ENCODE results near the gene RNF31.

The RNF31 gene

DNA sequence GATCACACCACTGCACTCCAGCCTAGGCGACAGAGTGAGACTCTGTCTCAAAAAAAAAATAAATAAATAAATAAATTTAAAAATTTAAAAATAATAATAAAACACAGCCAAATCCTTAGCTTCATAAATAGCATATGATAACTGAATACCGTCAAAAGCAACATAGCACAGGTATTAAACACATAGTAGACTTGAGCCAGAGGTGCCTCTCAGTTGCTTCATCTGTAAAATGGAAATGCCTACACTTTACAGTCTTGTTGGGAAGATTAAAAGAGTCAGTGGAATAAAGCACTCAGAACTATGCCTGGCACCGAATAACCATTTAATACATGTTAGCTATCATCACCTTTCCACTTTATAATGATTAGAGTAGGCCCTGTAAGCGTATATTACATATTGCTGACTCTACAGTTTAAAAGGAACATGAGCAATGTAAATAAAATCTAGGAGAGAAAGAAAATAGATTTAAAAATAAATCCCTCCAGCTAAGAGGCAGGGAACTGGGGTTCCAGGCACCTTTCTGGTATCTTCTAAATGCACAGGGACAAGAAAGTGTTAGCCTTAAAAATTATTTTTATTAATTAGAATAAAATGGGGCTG, 40.5 kb upstream of the RNF31 start:
- H3K27ac ChIP-seq: no peak overlapping the region
- no peaks in the 10 kb centered on the region for H4K20me1 ChIP-seq
- no peak overlapping the region for H3K9ac ChIP-seq
- H3K4me3 ChIP-seq: no peak overlapping the region
- H3K27me3 ChIP-seq: no peaks in the 10 kb centered on the region
- H3K9me3 ChIP-seq: peaks cover 29% of the 10 kb centered on the region
- H3K4me2 ChIP-seq: no peak overlapping the region
- peaks cover 37% of the 10 kb centered on the region for H3K36me3 ChIP-seq
- peaks cover 25% of the 10 kb centered on the region for H3K4me1 ChIP-seq
- TF ChIP-seq Cebpa-rat (IDR thresholded peaks at IDR 0.05): no peak

DNA sequence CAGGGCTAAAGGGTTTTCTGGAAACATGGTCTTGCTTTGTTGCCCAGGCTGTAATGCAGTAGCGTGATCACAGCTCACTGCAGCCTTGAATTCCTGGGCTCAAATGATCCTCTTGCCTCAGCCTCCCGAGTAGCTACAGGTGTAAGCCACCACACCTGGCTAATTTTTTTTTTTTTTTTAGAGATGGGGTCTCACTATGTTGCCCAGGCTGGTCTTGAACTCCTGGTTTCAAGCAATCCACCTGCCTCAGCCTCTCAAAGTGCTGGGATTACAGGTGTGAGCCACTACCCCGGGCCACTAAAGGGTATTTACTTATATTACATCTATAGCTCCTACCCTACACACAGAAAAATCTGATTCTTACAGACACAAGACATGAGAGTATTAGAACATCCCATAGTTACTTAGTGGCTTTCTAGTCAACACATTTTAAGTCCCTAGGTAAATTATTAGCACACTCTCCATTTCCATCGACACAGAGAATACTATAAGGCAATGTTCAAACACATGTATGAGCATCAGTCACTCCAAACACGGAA, 38.9 kb upstream of the RNF31 start:
- no peak overlapping the region for H3K27ac ChIP-seq
- H3K4me1 ChIP-seq: peaks cover 26% of the 10 kb centered on the region
- TF ChIP-seq Cebpa-rat (IDR thresholded peaks at IDR 0.05): no peak
- no peak overlapping the region for H3K9ac ChIP-seq
- peaks cover 21% of the 10 kb centered on the region for H3K36me3 ChIP-seq
- peaks cover 19% of the 10 kb centered on the region for H3K9me3 ChIP-seq
- H3K27me3 ChIP-seq: no peaks in the 10 kb centered on the region
- H3K4me2 ChIP-seq: no peak overlapping the region
- H3K4me3 ChIP-seq: no peak overlapping the region
- H4K20me1 ChIP-seq: no peaks in the 10 kb centered on the region

GRCh38 chr14:24110060-24110459, 37.2 kb upstream of the RNF31 start:
- TF ChIP-seq Cebpa-rat (IDR thresholded peaks at IDR 0.05): no peak
- peaks cover 4% of the 10 kb centered on the region; the same call in 1 of the 2 replicates for H3K36me3 ChIP-seq
- no peak overlapping the region for H3K4me3 ChIP-seq
- no peaks in the 10 kb centered on the region for H3K27me3 ChIP-seq
- peaks cover 28% of the 10 kb centered on the region for H3K4me1 ChIP-seq
- H3K9ac ChIP-seq: no peak overlapping the region
- H3K9me3 ChIP-seq: peaks cover 2% of the 10 kb centered on the region; the same call in 1 of the 2 replicates
- H3K4me2 ChIP-seq: no peak overlapping the region
- H4K20me1 ChIP-seq: no peaks in the 10 kb centered on the region
- H3K27ac ChIP-seq: no peak overlapping the region

DNA sequence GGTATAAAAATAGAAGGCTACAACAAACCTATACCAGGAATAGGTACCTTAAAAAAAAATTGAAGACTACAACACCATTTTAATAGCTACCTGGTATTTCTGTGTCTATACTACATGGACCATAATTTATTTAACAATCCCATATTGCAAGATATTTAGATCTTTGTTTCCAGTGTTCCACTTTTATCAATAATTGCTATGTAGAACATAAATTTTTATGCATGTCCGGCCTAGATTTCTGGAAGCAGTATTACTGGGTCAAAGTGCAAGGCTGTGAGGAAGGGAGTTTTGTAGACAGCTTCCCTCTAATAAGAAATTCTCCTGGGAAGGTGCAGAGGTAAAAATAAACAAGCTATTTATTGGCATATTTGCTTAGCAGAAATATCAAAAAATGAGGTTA, 36.8 kb upstream of the RNF31 start:
- TF ChIP-seq Cebpa-rat (IDR thresholded peaks at IDR 0.05): no peak
- H3K4me2 ChIP-seq: no peak overlapping the region
- no peak overlapping the region for H3K27ac ChIP-seq
- peaks cover 30% of the 10 kb centered on the region for H3K4me1 ChIP-seq
- no peak overlapping the region for H3K9ac ChIP-seq
- no peaks in the 10 kb centered on the region for H3K9me3 ChIP-seq
- no peaks in the 10 kb centered on the region for H3K27me3 ChIP-seq
- no peak overlapping the region for H3K4me3 ChIP-seq
- no peaks in the 10 kb centered on the region for H4K20me1 ChIP-seq
- H3K36me3 ChIP-seq: no peaks in the 10 kb centered on the region

DNA sequence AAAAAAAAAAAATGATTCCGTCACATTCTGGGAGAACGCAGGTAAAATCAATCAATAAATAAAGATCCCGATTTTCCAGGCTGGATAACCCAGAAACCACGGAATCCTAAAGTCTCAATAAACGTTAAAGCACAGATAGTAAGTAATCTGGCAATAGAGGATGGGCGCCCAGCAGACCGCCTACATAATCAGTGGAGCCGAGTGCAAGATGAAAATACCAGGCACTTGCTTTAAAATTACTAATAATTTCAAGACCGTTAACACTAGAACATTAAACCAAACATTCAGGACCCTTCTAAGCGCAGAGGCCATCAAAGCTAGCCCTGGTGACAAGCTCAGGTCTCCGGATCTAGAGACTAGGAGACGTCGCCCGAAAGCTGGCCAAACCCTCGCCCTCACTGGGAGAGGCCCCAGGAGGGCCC, 33.9 kb upstream of the RNF31 start:
- peak overlapping the region; percentile 100 for H3K4me2 ChIP-seq
- H3K9ac ChIP-seq: peak overlapping the region; percentile 87
- no peaks in the 10 kb centered on the region for H4K20me1 ChIP-seq
- TF ChIP-seq Cebpa-rat (IDR thresholded peaks at IDR 0.05): no peak
- H3K36me3 ChIP-seq: peaks cover 23% of the 10 kb centered on the region
- H3K9me3 ChIP-seq: no peaks in the 10 kb centered on the region
- peak overlapping the region; percentile 95 for H3K27ac ChIP-seq
- H3K27me3 ChIP-seq: no peaks in the 10 kb centered on the region
- H3K4me1 ChIP-seq: peaks cover 42% of the 10 kb centered on the region
- H3K4me3 ChIP-seq: peak overlapping the region; percentile 75

GRCh38 chr14:24113801-24114531, 33.3 kb upstream of the RNF31 start:
- peak overlapping the region; percentile 95 for H3K27ac ChIP-seq
- H3K9ac ChIP-seq: peak overlapping the region; percentile 87
- peaks cover 29% of the 10 kb centered on the region for H3K36me3 ChIP-seq
- peak overlapping the region; percentile 100 for H3K4me2 ChIP-seq
- H3K4me1 ChIP-seq: peaks cover 36% of the 10 kb centered on the region
- no peaks in the 10 kb centered on the region for H4K20me1 ChIP-seq
- no peaks in the 10 kb centered on the region for H3K27me3 ChIP-seq
- TF ChIP-seq Cebpa-rat (IDR thresholded peaks at IDR 0.05): 0 out of 2 replicates have a peak, but pooled peaks have one; percentile 22
- H3K4me3 ChIP-seq: peak overlapping the region; percentile 75
- H3K9me3 ChIP-seq: no peaks in the 10 kb centered on the region

GRCh38 chr14:24114532-24115421, 32.5 kb upstream of the RNF31 start, which contains the start of the genes DCAF11 and NRL:
TSS of gene DCAF11 (plus strand) at chr14:24114777. CDS start at chr14:24115595, 818 bp downstream.
TSS of gene NRL (minus strand) at chr14:24114949. CDS start at chr14:24082848, 32,101 bp downstream.
- H3K4me3 ChIP-seq: peak within 1 kb of the TSS; percentile 75
- no peaks in the 10 kb centered on the region for H3K27me3 ChIP-seq
- peak within 1 kb of the TSS; percentile 87 for H3K9ac ChIP-seq
- no peak for TF ChIP-seq Cebpa-rat (IDR thresholded peaks at IDR 0.05)
- H3K36me3 ChIP-seq: peaks cover 37% of the 10 kb centered on the region
- peak within 1 kb of the TSS; percentile 100 for H3K4me2 ChIP-seq
- peak within 1 kb of the TSS; percentile 95 for H3K27ac ChIP-seq
- no peaks in the 10 kb centered on the region for H4K20me1 ChIP-seq
- H3K4me1 ChIP-seq: peaks cover 32% of the 10 kb centered on the region
- H3K9me3 ChIP-seq: no peaks in the 10 kb centered on the region

- peak overlapping the region; percentile 93 for H3K4me2 ChIP-seq
Measured at GRCh38 chr14:24115422-24116127, 31.7 kb upstream of the RNF31 start.

More at GRCh38 chr14:24115422-24116127, 31.7 kb upstream of the RNF31 start:
- H3K9ac ChIP-seq: peak overlapping the region; percentile 87
- H3K36me3 ChIP-seq: peaks cover 45% of the 10 kb centered on the region
- H3K9me3 ChIP-seq: no peaks in the 10 kb centered on the region
- peak overlapping the region; percentile 48; the same call in 1 of the 2 replicates for H3K27ac ChIP-seq
- H3K27me3 ChIP-seq: no peaks in the 10 kb centered on the region
- H4K20me1 ChIP-seq: no peaks in the 10 kb centered on the region
- TF ChIP-seq Cebpa-rat (IDR thresholded peaks at IDR 0.05): no peak
- peaks cover 25% of the 10 kb centered on the region for H3K4me1 ChIP-seq
- H3K4me3 ChIP-seq: peak overlapping the region; percentile 75
